Cardiac muscle cell (in vitro differentiated cells and primary cell): ENCODE results near the gene CCHCR1. TPM values are rescaled to one million over a fixed set of nuclear protein-coding genes. Genes with fewer than 3 reads are reported as not detected.

ENCODE experiments used
- DNase-seq, 2 donors: peaks; one replicate each; pipeline versions ENCODE4 v3.0.0 to v3.0.0-alpha.2; 2010 to 2017; ENCODE audit warnings: low read depth in 1 of 2, low spot score in 1 of 2
- H3K27ac ChIP-seq: fragments of 200-600 bp; sonication (generic); 2 replicates; pipeline ENCODE4 v1.5.1; 2016
- H3K27me3 ChIP-seq: fragments of 200-600 bp; sonication (generic); 2 replicates; pipeline ENCODE4 v1.6.0; 2016; ENCODE audit warnings: control low read depth
- H3K36me3 ChIP-seq: fragments of 200-600 bp; sonication (generic); 2 replicates; pipeline ENCODE4 v1.5.1; 2016; ENCODE audit warnings: control low read depth
- H3K4me1 ChIP-seq: fragments of 200-600 bp; sonication (generic); 2 replicates; pipeline ENCODE4 v1.8.1; 2017; ENCODE audit warnings: low read depth, mild to moderate bottlenecking, mixed run types
- H3K4me3 ChIP-seq: fragments of 200-600 bp; sonication (generic); 2 replicates; pipeline ENCODE4 v1.5.1; 2016; ENCODE audit warnings: mild to moderate bottlenecking
- H3K9me3 ChIP-seq: fragments of 200-600 bp; sonication (generic); 2 replicates; pipeline ENCODE4 v1.5.1; 2017; ENCODE audit warnings: low read depth, mild to moderate bottlenecking, control low read depth
- CTCF ChIP-seq: IDR thresholded peaks from 2 replicates; pipeline ENCODE4 v1.5.1; 2012; ENCODE audit warnings: low read depth, mild to moderate bottlenecking, low read length
- polyA plus RNA-seq: library from polyadenylated mRNA; unstranded; fragments of >200 nt; fragmentation: Nextera tagmentation; extraction: Ambion mirVana; gene quantifications from 2 replicates; pipeline ENCODE4 v1.2.1, GENCODE V29; 2016
- total RNA-seq: library from RNA; depleted of rRNA; stranded (reverse); fragments of >200 nt; gene quantifications from 2 replicates; pipeline ENCODE4 v1.2.3, GENCODE V29; 2016

Gene CCHCR1
- total and polyA plus RNA-seq, 2 experiments from 2014 or later, result 29.1 to 55.5 TPM

GRCh38 chr6:31121131-31121790 is 36.3 kb downstream of the CCHCR1 start:
- H3K27ac ChIP-seq, result no peak overlapping the region
- no peaks in the 10 kb centered on the region for H3K36me3 ChIP-seq
- H3K9me3 ChIP-seq, result no peaks in the 10 kb centered on the region
- no peak for TF ChIP-seq CTCF
- no peaks in the 10 kb centered on the region for H3K27me3 ChIP-seq
- H3K4me3 ChIP-seq, result no peak overlapping the region
- DNase-seq, result no peak
- H3K4me1 ChIP-seq, result no peaks in the 10 kb centered on the region

DNA sequence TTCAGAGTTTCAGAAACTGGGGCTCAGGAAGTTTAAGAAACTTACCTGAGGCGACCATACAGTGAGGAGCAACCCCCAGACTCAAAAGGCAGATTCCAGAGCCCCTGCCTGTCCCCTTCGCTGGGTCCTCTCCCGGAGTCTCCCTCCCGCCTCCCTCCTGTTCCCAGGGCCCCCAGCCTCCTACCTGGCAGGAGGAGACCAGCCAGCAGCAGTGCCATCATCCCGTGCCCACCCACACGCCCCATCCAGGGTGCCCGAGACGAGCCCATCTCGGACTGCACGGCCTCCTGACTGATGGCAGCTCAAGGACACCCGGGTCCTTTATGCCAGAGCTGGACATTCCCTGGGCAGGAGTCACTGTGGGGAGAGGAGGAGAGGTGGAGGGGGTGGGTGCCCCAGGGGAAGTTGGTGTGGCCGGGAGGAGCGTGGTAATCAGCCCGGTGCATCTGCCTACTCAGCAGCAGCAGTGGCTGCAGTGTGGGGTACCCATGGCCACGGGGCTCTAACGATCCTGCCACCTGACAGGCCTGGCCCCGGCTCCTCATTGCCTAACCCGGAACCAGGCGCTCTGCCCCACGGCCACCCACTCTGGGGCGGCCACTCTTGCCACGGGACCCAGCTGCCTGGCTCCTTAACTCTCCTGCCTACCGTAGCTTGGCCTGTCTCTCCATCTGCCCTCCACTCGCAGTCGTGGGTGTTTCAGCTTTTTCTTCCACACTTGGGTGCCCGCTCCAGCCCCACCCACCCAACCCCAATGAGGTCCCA is 37.3 kb downstream of the CCHCR1 start, which contains the start of gene CDSN:
TSS of gene CDSN (minus strand) at position 296 of the 765 bp plus-strand sequence. CDS start at position 269, 27 bp downstream.
- H3K4me3 ChIP-seq, result no peak within 1 kb of the TSS
- H3K4me1 ChIP-seq, result no peaks in the 10 kb centered on the region
- no peaks in the 10 kb centered on the region for H3K36me3 ChIP-seq
- no peak within 1 kb of the TSS for H3K27ac ChIP-seq
- TF ChIP-seq CTCF, result no peak
- H3K27me3 ChIP-seq, result no peaks in the 10 kb centered on the region
- no peaks in the 10 kb centered on the region for H3K9me3 ChIP-seq
- no peak for DNase-seq

DNA sequence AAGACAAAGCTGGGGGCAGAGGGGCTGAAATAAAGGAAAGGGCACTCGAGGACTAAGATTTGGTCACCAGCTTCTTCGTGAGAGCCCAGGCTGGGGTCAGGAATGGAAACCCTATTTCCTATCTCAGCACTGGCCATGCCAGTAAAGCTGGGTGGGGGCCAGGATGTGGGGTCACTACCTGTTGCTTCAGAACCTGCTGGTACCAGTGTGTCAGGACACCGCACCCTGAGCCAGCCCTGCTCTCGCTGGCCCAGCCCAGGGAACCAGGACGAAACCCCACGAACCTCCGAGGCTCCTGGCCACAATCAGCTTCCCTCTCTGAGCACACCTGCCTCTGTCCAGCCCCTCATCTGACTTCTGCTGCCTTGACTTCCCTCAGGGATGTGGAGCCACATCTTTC is 39.4 kb downstream of the CCHCR1 start:
- H3K4me1 ChIP-seq, result no peaks in the 10 kb centered on the region
- no peaks in the 10 kb centered on the region for H3K36me3 ChIP-seq
- no peaks in the 10 kb centered on the region for H3K9me3 ChIP-seq
- DNase-seq, result no peak
- H3K27ac ChIP-seq, result no peak overlapping the region
- TF ChIP-seq CTCF, result no peak
- H3K27me3 ChIP-seq, result no peaks in the 10 kb centered on the region
- H3K4me3 ChIP-seq, result no peak overlapping the region

GRCh38 chr6:31116661-31117385 is 40.8 kb downstream of the CCHCR1 start:
- Histone ChIP-seq H3K27me3 (no peaks in the 10 kb centered on the region), H3K36me3 (no peaks in the 10 kb centered on the region), H3K4me3 (no peak overlapping the region), H3K4me1 (no peaks in the 10 kb centered on the region), H3K9me3 (no peaks in the 10 kb centered on the region), H3K27ac (no peak overlapping the region)
- no peak for TF ChIP-seq CTCF
- peak in 1 of 2 donors; percentile 53 for DNase-seq

GRCh38 chr6:31115941-31116560 is 41.6 kb downstream of the CCHCR1 start:
- no peaks in the 10 kb centered on the region for H3K4me1 ChIP-seq
- H3K9me3 ChIP-seq, result no peaks in the 10 kb centered on the region
- no peak for DNase-seq
- H3K4me3 ChIP-seq, result no peak overlapping the region
- no peaks in the 10 kb centered on the region for H3K36me3 ChIP-seq
- no peaks in the 10 kb centered on the region for H3K27me3 ChIP-seq
- H3K27ac ChIP-seq, result no peak overlapping the region
- TF ChIP-seq CTCF, result no peak
